Esophagus muscularis mucosa (tissue), 4 donors: ENCODE results near the gene XRCC6. TPM values are rescaled to one million over a fixed set of nuclear protein-coding genes. Genes with fewer than 3 reads are reported as not detected.

ENCODE experiments used
- DNase-seq: peaks from one replicate; pipeline ENCODE4 v3.0.0-alpha.2; 2017; ENCODE audit errors: extremely low spot score
- H3K27ac ChIP-seq, 4 donors: fragments of 200-600 bp; sonication (generic); replicated peaks in 1 of 4; 1 replicate in 3 of 4; 2 replicates in 1 of 4; pipeline ENCODE4 v1.5.1; 2016 to 2019; ENCODE audit warnings: mild to moderate bottlenecking in 1 of 4
- H3K27me3 ChIP-seq, 4 donors: fragments of 200-600 bp; sonication (generic); one replicate each; pipeline versions ENCODE4 v1.5.1 to v1.6.0; 2016 to 2019
- H3K36me3 ChIP-seq, 4 donors: fragments of 200-600 bp; sonication (generic); one replicate each; pipeline ENCODE4 v1.5.1; 2016 to 2019
- H3K4me1 ChIP-seq, 4 donors: fragments of 200-600 bp; sonication (generic); one replicate each; pipeline ENCODE4 v1.5.1; 2016 to 2019
- H3K4me3 ChIP-seq, 4 donors: fragments of 200-600 bp; sonication (generic); 1 replicate in 2 of 4; 2 replicates in 2 of 4; pipeline ENCODE4 v1.5.1; 2016 to 2019; ENCODE audit warnings: mild to moderate bottlenecking in 4 of 4, moderate library complexity in 1 of 4
- H3K9me3 ChIP-seq, 4 donors: fragments of 200-600 bp; sonication (generic); 1 replicate in 3 of 4; 2 replicates in 1 of 4; pipeline ENCODE4 v1.5.1; 2016 to 2019
- CTCF ChIP-seq, 3 experiments: fragments of 200-600 bp in 2 of 3; fragments of 450-650 bp in 1 of 3; sonication (generic) in 2 of 3; IDR thresholded peaks; one replicate each; pipeline ENCODE4 v1.5.1; 2017 to 2019; ENCODE audit warnings: antibody characterized with exemption in 3 of 3, mild to moderate bottlenecking in 2 of 3, moderate library complexity in 1 of 3
- EP300 ChIP-seq: sonication (generic); formaldehyde crosslinking; IDR thresholded peaks from one replicate; pipeline ENCODE4 v1.6.1; 2017; ENCODE audit warnings: antibody characterized with exemption
- POLR2A ChIP-seq: fragments of 450-650 bp; IDR thresholded peaks from one replicate; pipeline ENCODE4 v1.6.1; 2017; ENCODE audit warnings: antibody characterized with exemption, moderate library complexity, mild to moderate bottlenecking, low read depth
- POLR2AphosphoS5 ChIP-seq, 2 donors: sonication (generic); formaldehyde crosslinking; IDR thresholded peaks; one replicate each; pipeline ENCODE4 v1.6.1; 2017; ENCODE audit warnings: antibody characterized with exemption in 2 of 2
- WGBS: methylation state at CpG from one replicate; pipeline ENCODE4 v1.1.5; 2018; 5-methylcytosine and 5-hydroxymethylcytosine counted together
- intact Hi-C: fragments of 100-400 bp; cut with DNase I; formaldehyde crosslinking; loops from one replicate; pipeline ENCODE4 v1.15.1; 2023
- total RNA-seq, 4 donors: library from RNA; depleted of rRNA; stranded (reverse); fragments of >200 nt; gene quantifications; one replicate each; pipeline versions ENCODE4 v1.1.0 to v1.2.1, GENCODE V29; 2016

Gene XRCC6
- total RNA-seq, 4 donors from 2014 or later: 181 to 255 (median 233) TPM

- Histone ChIP-seq H3K4me1 (no peaks in the 10 kb centered on the region), H3K4me3 (no peak overlapping the region), H3K36me3 (peaks cover 34 to 87% (median 71%) of the 10 kb centered on the region in 4 donors), H3K27me3 (no peaks in the 10 kb centered on the region), H3K9me3 (no peaks in the 10 kb centered on the region), H3K27ac (no peak overlapping the region)
- intact Hi-C loops: no loop called here
- 71% methylated on average over 4 of the region's 4 CpGs for WGBS
- DNase-seq: no peak
- TF ChIP-seq POLR2A (no peak), EP300 (no peak), CTCF (IDR thresholded peaks at IDR 0.05) (no peak), POLR2AphosphoS5 (IDR thresholded peaks at IDR 0.05) (no peak)
Observed at GRCh38 chr22:41603873-41604332, 17.2 kb upstream of the XRCC6 start.

DNA sequence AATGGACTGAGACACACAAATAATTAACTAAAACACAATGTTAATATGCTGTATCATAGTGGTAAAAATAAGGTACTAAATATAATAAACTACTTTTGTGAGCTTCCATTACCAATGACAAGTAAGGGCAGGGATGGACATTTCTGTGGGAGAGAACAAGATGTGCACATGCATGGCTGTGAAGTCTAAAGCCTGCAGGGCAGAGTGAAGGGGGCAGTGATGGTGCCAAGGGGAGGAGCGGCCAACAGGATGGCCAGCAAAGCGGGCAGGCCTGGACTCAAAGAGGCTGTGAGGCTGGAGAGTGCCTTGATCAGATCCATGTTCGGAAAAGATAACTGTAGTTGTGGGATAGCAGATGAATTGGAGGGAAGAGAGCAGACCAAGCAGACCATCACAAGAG is 12.7 kb upstream of the XRCC6 start:
- no peaks in the 10 kb centered on the region for H3K4me1 ChIP-seq
- 92% methylated on average over 3 of the region's 3 CpGs for WGBS
- DNase-seq: no peak
- no peaks in the 10 kb centered on the region for H3K27me3 ChIP-seq
- peaks cover 29 to 51% (median 35%) of the 10 kb centered on the region in 4 donors for H3K36me3 ChIP-seq
- H3K9me3 ChIP-seq: no peaks in the 10 kb centered on the region
- TF ChIP-seq POLR2A (no peak), POLR2AphosphoS5 (IDR thresholded peaks at IDR 0.05) (no peak), EP300 (no peak), CTCF (IDR thresholded peaks at IDR 0.05) (no peak)
- H3K4me3 ChIP-seq: no peak overlapping the region
- no peak overlapping the region for H3K27ac ChIP-seq
- intact Hi-C loops: no loop called here

GRCh38 chr22:41612603-41613306 is 8.3 kb upstream of the XRCC6 start:
- H3K27ac ChIP-seq: no peak overlapping the region
- H3K36me3 ChIP-seq: peaks cover 0 to 7% (median under 1%) of the 10 kb centered on the region in 4 donors
- no peaks in the 10 kb centered on the region for H3K27me3 ChIP-seq
- TF ChIP-seq CTCF (IDR thresholded peaks at IDR 0.05): no peak
- no peak for TF ChIP-seq EP300
- TF ChIP-seq POLR2A: no peak
- TF ChIP-seq POLR2AphosphoS5 (IDR thresholded peaks at IDR 0.05): no peak
- H3K9me3 ChIP-seq: no peaks in the 10 kb centered on the region
- intact Hi-C loops: no loop called here
- no peak overlapping the region for H3K4me3 ChIP-seq
- no peak for DNase-seq
- 94% methylated on average over 6 of the region's 6 CpGs for WGBS
- peaks cover 0 to 5% (median 0%) of the 10 kb centered on the region in 4 donors for H3K4me1 ChIP-seq

DNA sequence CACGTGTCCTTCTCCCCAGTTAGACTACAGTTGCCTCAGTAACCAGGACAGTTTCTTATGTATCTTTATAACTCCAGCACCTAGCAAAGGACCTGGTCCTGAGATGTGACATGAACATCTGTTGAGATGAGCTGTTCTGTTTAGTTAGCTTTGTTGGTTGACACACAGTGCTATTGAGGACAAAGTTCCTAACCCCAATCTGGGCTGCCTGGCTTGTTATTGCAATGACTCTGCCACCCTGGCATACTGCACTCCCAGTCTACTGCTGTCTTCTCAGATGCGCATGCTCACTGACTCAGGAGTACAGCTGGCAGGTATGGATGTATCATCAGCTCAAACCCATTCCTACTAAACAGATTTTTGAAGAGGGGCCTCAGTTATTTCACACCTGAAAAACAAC is 7.6 kb upstream of the XRCC6 start:
- 85% methylated on average over 2 of the region's 2 CpGs for WGBS

More for the DNA sequence above, 7.6 kb upstream of the XRCC6 start:
- Histone ChIP-seq H3K4me1 (peaks cover 0 to 6% (median 0%) of the 10 kb centered on the region in 4 donors), H3K27ac (no peak overlapping the region), H3K9me3 (no peaks in the 10 kb centered on the region), H3K4me3 (no peak overlapping the region), H3K27me3 (no peaks in the 10 kb centered on the region), H3K36me3 (peaks cover 0 to 7% (median 0%) of the 10 kb centered on the region in 4 donors)
- no peak for DNase-seq
- TF ChIP-seq CTCF (IDR thresholded peaks at IDR 0.05) (no peak), POLR2A (no peak), POLR2AphosphoS5 (IDR thresholded peaks at IDR 0.05) (no peak), EP300 (no peak)
- intact Hi-C loops: no loop called here
